ENCODE measurements around the gene SIRT7.

Gene SIRT7

DNA sequence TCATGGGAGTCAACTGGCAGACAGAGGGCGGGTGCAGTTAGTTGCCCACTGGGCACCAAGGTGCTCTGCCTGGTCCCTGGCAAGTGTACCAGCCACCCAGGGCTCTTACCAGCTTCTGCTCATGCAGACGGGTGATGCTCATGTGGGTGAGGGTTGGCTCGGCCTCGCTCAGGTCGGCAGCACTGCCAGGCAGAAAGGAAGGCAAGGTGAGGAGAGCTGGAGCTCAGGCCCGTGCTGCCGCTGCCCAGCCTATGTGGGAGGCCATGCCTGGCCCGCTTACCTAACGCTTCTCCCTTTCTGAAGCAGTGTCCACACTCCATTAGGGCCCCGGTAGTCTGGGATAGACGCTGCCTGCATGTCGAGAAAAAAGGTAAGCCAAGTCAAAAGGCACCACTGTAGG, 2.6 kb downstream of the SIRT7 start:
- Histone ChIP-seq H3K27ac (no peak overlapping the region), H2AFZ (no peak overlapping the region), H3K79me2 (peaks cover 45% of the 10 kb centered on the region), H3K27me3 (ENCODE audit: control insufficient read depth, insufficient read depth, low read length) (no peaks in the 10 kb centered on the region), H3K9me3 (ENCODE audit: control insufficient read depth, low read length) (no peaks in the 10 kb centered on the region), H3K9ac (no peak overlapping the region), H3K4me2 (ENCODE audit: low read length) (no peak overlapping the region), H3K36me3 (ENCODE audit: control insufficient read depth, insufficient read depth, low read length) (no peaks in the 10 kb centered on the region), H3K4me3 (ENCODE audit: low read depth, low read length) (no peak overlapping the region), H3K4me1 (peaks cover 11% of the 10 kb centered on the region)
- TF ChIP-seq CTCF (IDR thresholded peaks at IDR 0.05) = no peak

- Histone ChIP-seq H3K9ac (no peak overlapping the region), H3K27ac (no peak overlapping the region), H3K9me3 (ENCODE audit: control insufficient read depth, low read length) (no peaks in the 10 kb centered on the region), H3K4me3 (ENCODE audit: low read depth, low read length) (no peak overlapping the region), H3K79me2 (peaks cover 34% of the 10 kb centered on the region), H3K27me3 (ENCODE audit: control insufficient read depth, insufficient read depth, low read length) (no peaks in the 10 kb centered on the region), H2AFZ (no peak overlapping the region), H3K36me3 (ENCODE audit: control insufficient read depth, insufficient read depth, low read length) (no peaks in the 10 kb centered on the region), H3K4me2 (ENCODE audit: low read length) (no peak overlapping the region), H3K4me1 (peaks cover 14% of the 10 kb centered on the region)
- TF ChIP-seq CTCF (IDR thresholded peaks at IDR 0.05) = no peak
These were observed 3.7 kb downstream of the SIRT7 start for GRCh38 chr17:81914103-81914850.

GRCh38 chr17:81913394-81914102, 4.4 kb downstream of the SIRT7 start:
- Histone ChIP-seq H3K4me3 (ENCODE audit: low read depth, low read length) (no peak overlapping the region), H3K36me3 (ENCODE audit: control insufficient read depth, insufficient read depth, low read length) (no peaks in the 10 kb centered on the region), H3K27me3 (ENCODE audit: control insufficient read depth, insufficient read depth, low read length) (no peaks in the 10 kb centered on the region), H3K4me2 (ENCODE audit: low read length) (no peak overlapping the region), H3K9me3 (ENCODE audit: control insufficient read depth, low read length) (no peaks in the 10 kb centered on the region), H3K79me2 (peaks cover 27% of the 10 kb centered on the region), H3K9ac (no peak overlapping the region), H2AFZ (no peak overlapping the region), H3K27ac (no peak overlapping the region), H3K4me1 (peaks cover 14% of the 10 kb centered on the region)
- no peak for TF ChIP-seq CTCF (IDR thresholded peaks at IDR 0.05)

GRCh38 chr17:81912441-81913309, 5.3 kb downstream of the SIRT7 start:
- peaks cover 10% of the 10 kb centered on the region for H3K4me1 ChIP-seq
- peaks cover 22% of the 10 kb centered on the region for H3K79me2 ChIP-seq
- TF ChIP-seq CTCF (IDR thresholded peaks at IDR 0.05) = no peak
- no peak overlapping the region for H3K27ac ChIP-seq
- no peak overlapping the region for H3K9ac ChIP-seq
- H3K4me3 ChIP-seq (ENCODE audit: low read depth, low read length) = no peak overlapping the region
- no peaks in the 10 kb centered on the region for H3K36me3 ChIP-seq (ENCODE audit: control insufficient read depth, insufficient read depth, low read length)
- H3K4me2 ChIP-seq (ENCODE audit: low read length) = no peak overlapping the region
- H3K27me3 ChIP-seq (ENCODE audit: control insufficient read depth, insufficient read depth, low read length) = no peaks in the 10 kb centered on the region
- H3K9me3 ChIP-seq (ENCODE audit: control insufficient read depth, low read length) = no peaks in the 10 kb centered on the region
- H2AFZ ChIP-seq = no peak overlapping the region
